GM15510 (cell line): Measurements from ENCODE around the gene OVCH1.

Source experiments
- POLR2A ChIP-seq: IDR thresholded peaks from 3 replicates; pipeline ENCODE4 v1.6.1; 2011; ENCODE audit warnings: borderline replicate concordance; ENCODE audit not compliant: insufficient read length; ENCODE audit errors: extremely low read depth

OVCH1 gene

DNA sequence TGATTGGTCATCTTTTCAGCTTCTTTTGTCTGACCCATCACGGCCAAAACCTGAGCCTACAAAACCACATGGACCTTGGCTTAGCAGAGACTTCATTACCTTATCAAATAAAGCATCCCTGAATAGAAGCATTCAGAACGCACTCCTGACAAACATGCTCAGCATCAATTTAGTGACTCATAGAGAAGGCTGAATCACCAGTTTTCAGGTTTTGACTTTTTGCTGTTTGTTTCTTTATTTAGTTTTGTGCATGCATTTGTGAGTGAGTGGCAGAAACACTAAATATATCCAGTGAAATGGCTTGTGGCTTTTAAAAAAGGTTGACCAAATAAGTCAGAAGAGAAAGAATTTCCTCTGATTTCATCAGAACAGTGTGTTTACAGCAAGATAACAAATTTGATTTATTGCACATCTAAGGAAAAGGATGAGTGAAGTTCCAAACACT, 19.0 kb upstream of the OVCH1 start:
- no peak for TF ChIP-seq POLR2A

- TF ChIP-seq POLR2A, result no peak
These were observed 13.2 kb upstream of the OVCH1 start for GRCh38 chr12:29510591-29511185.

DNA sequence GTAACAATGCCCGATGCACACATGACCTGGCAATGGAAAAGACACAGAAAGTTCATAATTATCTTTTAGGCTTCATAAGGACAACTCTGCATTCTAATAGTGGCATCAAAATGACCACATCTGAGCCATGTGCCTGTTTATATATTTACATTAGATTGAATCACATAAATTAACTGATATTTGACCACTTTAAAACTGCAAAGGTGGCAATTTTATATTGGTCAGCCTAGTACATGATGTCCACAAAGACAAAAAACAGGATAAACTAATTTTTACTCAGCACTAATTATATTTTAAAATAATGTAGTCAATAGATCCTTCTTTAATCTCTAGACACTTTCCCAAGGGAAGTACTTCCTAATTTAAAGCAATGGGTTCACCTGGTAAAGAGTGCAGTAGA, 12.0 kb upstream of the OVCH1 start:
- TF ChIP-seq POLR2A, result no peak

- no peak for TF ChIP-seq POLR2A
These were observed 11.5 kb upstream of the OVCH1 start for GRCh38 chr12:29508949-29509348.

GRCh38 chr12:29505122-29505521, 7.6 kb upstream of the OVCH1 start:
- TF ChIP-seq POLR2A, result no peak

DNA sequence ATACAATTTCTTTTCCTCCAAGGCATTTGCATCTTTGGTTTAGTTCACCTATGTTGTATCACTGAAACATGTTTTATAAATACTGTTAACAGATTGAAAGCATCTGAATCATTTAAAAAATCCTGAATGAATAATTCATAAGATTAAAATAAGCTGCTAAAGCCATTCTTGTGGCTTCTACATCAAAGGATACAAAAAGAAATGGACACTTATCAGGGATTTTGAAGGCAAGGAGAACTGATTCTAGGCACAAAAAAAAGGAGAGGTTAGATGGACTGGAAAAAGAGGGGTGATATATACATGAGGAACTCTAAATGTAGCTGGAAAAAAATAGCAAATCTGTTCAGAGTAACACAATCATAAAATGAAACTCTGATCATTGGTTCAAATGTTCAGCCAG, 5.8 kb upstream of the OVCH1 start:
- TF ChIP-seq POLR2A, result no peak

DNA sequence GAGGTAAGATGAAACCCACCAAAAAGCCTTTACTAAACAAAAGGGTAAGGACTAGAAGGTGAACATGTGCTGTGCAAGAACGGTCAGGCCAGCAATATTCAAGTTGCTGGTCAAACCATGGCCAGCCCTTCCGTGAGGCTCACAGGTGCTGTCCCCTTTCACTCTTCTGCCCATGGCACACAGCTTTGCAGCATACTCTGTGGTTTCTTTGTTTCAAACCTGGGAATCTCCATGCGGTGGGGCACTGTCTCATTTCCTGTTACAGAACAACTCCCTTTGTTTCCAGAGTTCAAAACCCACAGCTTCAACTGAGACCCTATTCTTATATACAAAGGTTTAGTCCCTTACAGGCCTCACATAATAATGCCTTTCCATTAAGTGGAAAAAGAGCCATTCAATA, 1.7 kb upstream of the OVCH1 start:
- no peak for TF ChIP-seq POLR2A

DNA sequence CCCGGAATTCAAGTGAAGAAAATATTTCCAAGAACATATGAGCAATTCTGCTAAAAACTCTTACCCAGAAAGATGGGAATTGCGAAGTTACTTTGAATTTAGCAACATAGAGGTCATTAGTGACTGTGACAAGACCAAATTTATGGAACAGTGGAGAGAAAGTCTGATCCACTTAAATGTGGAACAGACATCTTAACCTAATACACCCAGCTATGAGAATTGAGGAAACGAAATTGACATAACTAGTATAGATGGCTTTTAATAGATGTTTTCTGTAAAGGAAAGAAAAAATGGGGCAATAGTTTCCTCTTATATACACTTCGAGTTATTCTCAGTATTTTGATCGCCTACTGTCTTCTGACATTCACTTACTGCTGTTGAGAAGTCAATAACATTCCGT, 4.6 kb downstream of the OVCH1 start:
- TF ChIP-seq POLR2A, result no peak

- no peak for TF ChIP-seq POLR2A
These were observed 10.5 kb downstream of the OVCH1 start for GRCh38 chr12:29486972-29487371.

DNA sequence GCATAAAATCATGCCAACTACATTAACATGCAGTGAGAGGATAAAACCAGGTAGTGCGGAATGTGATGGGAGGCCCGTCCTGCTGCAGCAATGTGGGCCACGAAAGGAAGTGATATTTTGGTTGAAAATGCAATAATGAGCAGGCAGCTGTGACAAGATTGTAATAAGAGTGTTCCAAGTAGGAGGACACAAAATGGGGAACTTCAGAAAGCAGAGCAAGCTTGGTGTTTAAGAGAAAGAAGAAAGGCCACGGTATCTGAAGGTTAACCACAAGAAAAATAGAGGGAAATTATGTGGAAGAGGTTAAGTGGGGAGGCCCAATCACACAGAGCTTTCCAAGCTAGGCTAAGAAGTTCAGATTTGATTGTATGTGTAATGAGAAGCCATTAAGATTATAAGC, 34.3 kb downstream of the OVCH1 start:
- no peak for TF ChIP-seq POLR2A

DNA sequence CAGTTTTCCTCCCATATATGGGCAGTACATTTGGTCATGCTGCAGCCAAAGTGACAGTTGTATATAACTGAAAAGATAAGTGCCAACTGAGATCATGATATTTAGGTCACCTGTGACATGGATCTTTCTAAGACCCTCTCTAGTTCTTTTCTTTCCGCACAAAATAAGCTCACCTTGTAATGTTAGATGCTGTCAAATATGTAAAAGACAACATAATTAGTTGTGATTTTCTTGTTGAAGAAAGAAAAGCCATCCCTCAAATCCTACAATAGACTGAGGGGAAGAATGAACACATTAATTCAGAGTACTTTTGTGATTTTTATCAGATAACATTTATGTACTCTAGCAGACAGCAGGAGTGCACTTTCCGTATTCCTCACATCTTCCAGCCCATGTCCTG, 37.4 kb downstream of the OVCH1 start:
- no peak for TF ChIP-seq POLR2A

- no peak for TF ChIP-seq POLR2A
These were observed 42.4 kb downstream of the OVCH1 start for GRCh38 chr12:29455087-29455486.

GRCh38 chr12:29451888-29452287, 45.6 kb downstream of the OVCH1 start:
- TF ChIP-seq POLR2A, result no peak

- no peak for TF ChIP-seq POLR2A
These were observed 49.3 kb downstream of the OVCH1 start for GRCh38 chr12:29448157-29448556.

GRCh38 chr12:29447285-29447975, 50.1 kb downstream of the OVCH1 start:
- TF ChIP-seq POLR2A, result no peak

DNA sequence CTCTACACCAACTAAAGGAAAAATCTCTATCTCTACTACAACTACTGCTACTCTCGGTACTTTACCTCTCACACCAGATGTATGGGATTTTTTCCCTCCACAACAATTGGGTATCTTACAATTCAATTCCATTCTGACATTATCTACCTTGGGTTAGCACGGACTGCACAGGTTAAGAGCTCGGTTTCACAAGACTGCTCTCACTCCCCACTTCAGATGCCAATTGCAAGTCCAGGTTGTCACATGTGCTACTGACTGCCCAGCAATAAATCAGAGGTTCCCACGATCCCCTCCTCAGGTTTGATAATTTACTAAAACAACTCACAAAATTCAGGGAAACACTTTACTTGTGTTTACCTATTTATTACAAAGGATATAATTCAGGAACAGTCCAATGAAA, 58.0 kb downstream of the OVCH1 start:
- TF ChIP-seq POLR2A, result no peak

GRCh38 chr12:29438752-29439408, 58.6 kb downstream of the OVCH1 start:
- no peak for TF ChIP-seq POLR2A

DNA sequence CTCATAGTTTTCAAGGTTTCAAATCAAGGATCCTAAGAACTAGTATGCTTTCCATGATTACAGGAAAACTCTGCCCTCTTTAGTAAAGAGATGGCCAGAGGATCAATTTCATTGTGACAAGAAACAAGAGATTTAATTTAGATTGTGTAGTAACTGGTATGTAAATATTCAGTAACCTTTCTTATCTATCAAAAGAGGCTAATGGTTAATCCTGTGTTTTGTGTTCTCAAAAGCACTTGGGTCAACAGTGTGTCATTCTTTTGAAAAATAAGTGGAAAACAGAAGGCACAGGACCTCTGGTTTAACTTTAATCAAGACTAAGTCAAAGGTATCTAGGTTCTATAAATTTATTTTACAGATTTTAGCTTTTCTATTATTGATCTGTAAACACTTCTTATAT, 59.9 kb downstream of the OVCH1 start:
- no peak for TF ChIP-seq POLR2A
